A673 (cell line): ENCODE measurements around the gene HNMT. TPM values are rescaled to one million over a fixed set of nuclear protein-coding genes. Genes with fewer than 3 reads are reported as not detected.

Experiments used
- BruUV-seq: library from RNA; stranded (reverse); fragments of 400-500 nt; replicated peaks from 2 replicates; lab custom pipeline; 2021; lab: Mats Ljungman, UMichigan
- CTCF ChIA-PET: fragments of 300-600 bp; sonication (Branson Sonifier 250); formaldehyde crosslinking; loops from one replicate; lab custom pipeline; 2022; ENCODE audit warnings: antibody characterized with exemption; lab: Charles Lee
- POLR2A ChIA-PET: fragments of 300-600 bp; sonication (Branson Sonifier 250); formaldehyde crosslinking; loops from one replicate; lab custom pipeline; 2022; ENCODE audit warnings: antibody characterized with exemption; ENCODE audit not compliant: low non-redundant PET; lab: Charles Lee
- DNase-seq: peaks from one replicate; pipeline ENCODE4 v3.0.0-alpha.2; 2015; ENCODE audit warnings: low spot score
- H3K27ac ChIP-seq: fragments of 200-600 bp; sonication (generic); 2 replicates; pipeline ENCODE4 v1.5.1; 2016; ENCODE audit warnings: mixed run types, low read depth, mild to moderate bottlenecking, mixed read lengths, antibody characterized with exemption, low read length; ENCODE audit not compliant: poor library complexity, severe bottlenecking
- H3K27me3 ChIP-seq: fragments of 200-600 bp; sonication (generic); replicated peaks from 2 replicates; pipeline ENCODE4 v1.6.1; 2017; ENCODE audit warnings: mixed run types, low read depth, mild to moderate bottlenecking, mixed read lengths, antibody characterized with exemption, low read length; ENCODE audit not compliant: insufficient read depth, poor library complexity
- H3K36me3 ChIP-seq: fragments of 200-600 bp; sonication (generic); 2 replicates; pipeline ENCODE4 v1.6.1; 2016; ENCODE audit warnings: mixed run types, mild to moderate bottlenecking, mixed read lengths, antibody characterized with exemption, low read length; ENCODE audit not compliant: insufficient read depth, poor library complexity, severe bottlenecking
- H3K4me1 ChIP-seq: fragments of 200-600 bp; sonication (generic); 2 replicates; pipeline ENCODE4 v1.6.1; 2017; ENCODE audit warnings: mixed run types, mild to moderate bottlenecking, mixed read lengths, antibody characterized with exemption, low read length; ENCODE audit not compliant: insufficient read depth, poor library complexity, severe bottlenecking
- H3K4me3 ChIP-seq: fragments of 200-600 bp; sonication (generic); 2 replicates; pipeline ENCODE4 v1.5.1; 2016; ENCODE audit warnings: low read depth, mixed run types, mild to moderate bottlenecking, mixed read lengths, low read length; ENCODE audit not compliant: poor library complexity, severe bottlenecking
- H3K9me3 ChIP-seq: fragments of 200-600 bp; sonication (generic); 2 replicates; pipeline ENCODE4 v1.6.1; 2016; ENCODE audit warnings: mixed run types, low read depth, mild to moderate bottlenecking, mixed read lengths, antibody characterized with exemption, low read length; ENCODE audit not compliant: poor library complexity, severe bottlenecking
- EZH2 ChIP-seq: fragments of 200-600 bp; sonication (generic); IDR thresholded peaks from 2 replicates; pipeline ENCODE4 v1.6.1; 2017; ENCODE audit warnings: borderline replicate concordance, low read depth, mild to moderate bottlenecking, mixed read lengths, antibody characterized with exemption, low read length; ENCODE audit not compliant: poor library complexity, severe bottlenecking
- intact Hi-C: fragments of 100-400 bp; cut with micrococcal nuclease; formaldehyde crosslinking; loops from one replicate; pipeline ENCODE4 v1.10.0; 2022; ENCODE audit not compliant: unreplicated experiment
- total RNA-seq: library from RNA; stranded (reverse); gene quantifications from 2 replicates; pipeline ENCODE4 v1.2.3, GENCODE V29; 2021
- TF ChIP-seq, protein P1 (sequence below): fragments of 300-800, 200-600 bp; sonication (generic); conservative IDR thresholded peaks from 2 replicates; pipeline ENCODE4 v1.5.1; 2017; ENCODE audit warnings: low read depth, mild to moderate bottlenecking, antibody characterized with exemption, low read length, moderate library complexity, mixed read lengths

The HNMT gene
- total RNA-seq, 1 experiment from 2014 or later: 0.82 TPM

DNA sequence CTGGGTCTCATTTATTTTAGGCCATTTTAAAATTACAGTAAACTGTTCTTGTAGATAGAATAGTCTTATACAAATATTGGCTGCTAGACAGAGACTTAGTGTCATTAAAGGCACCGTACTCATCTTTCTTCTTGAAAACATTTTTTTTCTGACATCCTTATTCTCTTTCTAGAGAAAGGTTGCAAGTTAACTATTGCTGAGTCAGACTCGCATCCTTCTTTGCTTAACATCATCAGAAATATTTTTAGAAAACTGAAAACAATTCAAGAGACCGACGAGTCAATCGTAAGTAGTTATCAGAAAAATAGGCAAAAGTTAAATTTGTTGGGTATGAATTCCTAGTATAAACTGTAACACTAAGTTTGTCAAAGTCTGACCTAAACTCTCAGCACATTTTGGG is 72.2 kb downstream of the HNMT start:
- H3K36me3 ChIP-seq: no peaks in the 10 kb centered on the region
- no peaks in the 10 kb centered on the region for H3K9me3 ChIP-seq
- CTCF ChIA-PET: no interaction called here
- intact Hi-C loops: no loop called here
- H3K27me3 ChIP-seq: no peaks in the 10 kb centered on the region
- H3K4me1 ChIP-seq: no peaks in the 10 kb centered on the region
- POLR2A ChIA-PET: no interaction called here
- H3K4me3 ChIP-seq: no peak overlapping the region
- TF ChIP-seq EZH2: no peak
- TF ChIP-seq, protein P1, sequence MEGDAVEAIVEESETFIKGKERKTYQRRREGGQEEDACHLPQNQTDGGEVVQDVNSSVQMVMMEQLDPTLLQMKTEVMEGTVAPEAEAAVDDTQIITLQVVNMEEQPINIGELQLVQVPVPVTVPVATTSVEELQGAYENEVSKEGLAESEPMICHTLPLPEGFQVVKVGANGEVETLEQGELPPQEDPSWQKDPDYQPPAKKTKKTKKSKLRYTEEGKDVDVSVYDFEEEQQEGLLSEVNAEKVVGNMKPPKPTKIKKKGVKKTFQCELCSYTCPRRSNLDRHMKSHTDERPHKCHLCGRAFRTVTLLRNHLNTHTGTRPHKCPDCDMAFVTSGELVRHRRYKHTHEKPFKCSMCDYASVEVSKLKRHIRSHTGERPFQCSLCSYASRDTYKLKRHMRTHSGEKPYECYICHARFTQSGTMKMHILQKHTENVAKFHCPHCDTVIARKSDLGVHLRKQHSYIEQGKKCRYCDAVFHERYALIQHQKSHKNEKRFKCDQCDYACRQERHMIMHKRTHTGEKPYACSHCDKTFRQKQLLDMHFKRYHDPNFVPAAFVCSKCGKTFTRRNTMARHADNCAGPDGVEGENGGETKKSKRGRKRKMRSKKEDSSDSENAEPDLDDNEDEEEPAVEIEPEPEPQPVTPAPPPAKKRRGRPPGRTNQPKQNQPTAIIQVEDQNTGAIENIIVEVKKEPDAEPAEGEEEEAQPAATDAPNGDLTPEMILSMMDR: no peak
- DNase-seq: no peak
- no peak overlapping the region for H3K27ac ChIP-seq
- no TSS peak for BruUV-seq

DNA sequence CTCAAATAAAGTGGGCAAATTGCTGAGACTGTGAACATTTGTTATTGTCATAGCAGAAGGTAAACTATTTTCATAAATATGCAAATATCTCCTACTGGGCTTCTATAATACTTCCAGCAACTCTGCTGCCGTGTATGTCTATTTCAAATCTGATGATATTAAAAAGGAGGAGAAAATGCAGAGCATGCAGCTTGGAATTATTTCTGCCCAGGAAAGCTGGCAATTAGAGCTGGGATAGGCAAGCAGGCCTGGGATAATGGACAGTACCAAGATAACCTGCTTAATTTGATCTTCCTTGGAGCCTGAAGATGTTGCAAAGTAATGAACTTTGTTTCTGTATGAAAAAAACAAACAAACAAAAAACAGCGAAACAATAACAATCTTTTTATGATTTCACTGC is 72.8 kb downstream of the HNMT start:
- no peaks in the 10 kb centered on the region for H3K36me3 ChIP-seq
- no peaks in the 10 kb centered on the region for H3K9me3 ChIP-seq
- ChIA-PET CTCF (no interaction called here), POLR2A (no interaction called here)
- H3K27ac ChIP-seq: no peak overlapping the region
- no peaks in the 10 kb centered on the region for H3K27me3 ChIP-seq
- no peaks in the 10 kb centered on the region for H3K4me1 ChIP-seq
- intact Hi-C loops: no loop called here
- DNase-seq: no peak
- no peak overlapping the region for H3K4me3 ChIP-seq
- no peak for TF ChIP-seq EZH2
- TF ChIP-seq, protein P1: no peak
- no TSS peak for BruUV-seq

GRCh38 chr2:138040616-138041015 is 76.3 kb downstream of the HNMT start:
- ChIA-PET CTCF (no interaction called here), POLR2A (no interaction called here)
- Histone ChIP-seq H3K4me1 (no peaks in the 10 kb centered on the region), H3K4me3 (no peak overlapping the region), H3K36me3 (no peaks in the 10 kb centered on the region), H3K27ac (no peak overlapping the region), H3K27me3 (no peaks in the 10 kb centered on the region), H3K9me3 (no peaks in the 10 kb centered on the region)
- intact Hi-C loops: no loop called here
- BruUV-seq: no TSS peak
- no peak for DNase-seq
- TF ChIP-seq EZH2: no peak
- TF ChIP-seq, protein P1: no peak
